RWPE1 (cell line): ENCODE data around the gene GCK.

Source experiments
- CTCF ChIA-PET: fragments of 350-600 bp; sonication (Branson Sonifier 250); formaldehyde crosslinking; extraction: SDS; loops from one replicate; lab custom pipeline; 2021; lab: Yijun Ruan, JAX
- POLR2A ChIA-PET: fragments of 400-600 bp; formaldehyde crosslinking; extraction: SDS; loops from one replicate; lab custom pipeline; 2020; ENCODE audit warnings: antibody characterized with exemption; ENCODE audit not compliant: low non-redundant PET; lab: Yijun Ruan, JAX
- DNase-seq: peaks from one replicate; pipeline ENCODE4 v3.0.0; 2012; ENCODE audit warnings: low spot score
- H3K27ac ChIP-seq: fragments of 450-650 bp; 2 replicates; pipeline ENCODE4 v1.5.1; 2017
- CTCF ChIP-seq: fragments of 450-650 bp; conservative IDR thresholded peaks from 2 replicates; pipeline ENCODE4 v1.5.1; 2017; ENCODE audit warnings: low read depth, mild to moderate bottlenecking

The GCK gene

GRCh38 chr7:44223362-44224079 is 34.3 kb upstream of the GCK start:
- H3K27ac ChIP-seq, result peak overlapping the region; percentile 75
- POLR2A ChIA-PET, result no interaction called here
- CTCF ChIA-PET, result interaction anchor here (0.6 to 1.7 kb wide), 3 partner anchors 17 to 639 kb away, joined by 3 to 4 read pairs (median 3); no protein-coding TSS in a partner anchor
- no peak for TF ChIP-seq CTCF
- no peak for DNase-seq

GRCh38 chr7:44222776-44223261 is 33.6 kb upstream of the GCK start:
- no peak for TF ChIP-seq CTCF
- H3K27ac ChIP-seq, result peak overlapping the region; percentile 75
- CTCF ChIA-PET, result no interaction called here
- no peak for DNase-seq
- POLR2A ChIA-PET, result no interaction called here

- ChIA-PET CTCF (no interaction called here), POLR2A (no interaction called here)
- no peak for DNase-seq
- no peak for TF ChIP-seq CTCF
- peak overlapping the region; percentile 75; the same call in 1 of the 2 replicates for H3K27ac ChIP-seq
These were observed 32.8 kb upstream of the GCK start for GRCh38 chr7:44222074-44222473.

GRCh38 chr7:44221231-44221791 is 32.1 kb upstream of the GCK start:
- peak overlapping the region; percentile 8; the same call in 1 of the 2 replicates for H3K27ac ChIP-seq
- POLR2A ChIA-PET, result no interaction called here
- no peak for DNase-seq
- CTCF ChIA-PET, result interaction anchor here (0.6 kb wide), 1 partner anchor 86 kb away, joined by 3 read pairs; no protein-coding TSS in a partner anchor
- no peak for TF ChIP-seq CTCF

- no peak for TF ChIP-seq CTCF
- ChIA-PET CTCF (interaction anchor here (0.6 kb wide), 1 partner anchor 85 kb away, joined by 3 read pairs; no protein-coding TSS in a partner anchor), POLR2A (no interaction called here)
- no peak for DNase-seq
- peak overlapping the region; percentile 8; the same call in 1 of the 2 replicates for H3K27ac ChIP-seq
These were observed 31.3 kb upstream of the GCK start for GRCh38 chr7:44220358-44221112.

GRCh38 chr7:44220046-44220357 is 30.8 kb upstream of the GCK start:
- CTCF ChIA-PET, result interaction anchor here (0.7 kb wide), 1 partner anchor 346 kb away, joined by 6 read pairs; no protein-coding TSS in a partner anchor

More at GRCh38 chr7:44220046-44220357, 30.8 kb upstream of the GCK start:
- POLR2A ChIA-PET, result no interaction called here
- TF ChIP-seq CTCF, result no peak
- no peak for DNase-seq
- H3K27ac ChIP-seq, result no peak overlapping the region
